Esophagus mucosa (tissue), 1 donor: Measurements from ENCODE around the gene EML6. TPM values are rescaled to one million over a fixed set of nuclear protein-coding genes. Genes with fewer than 3 reads are reported as not detected.
A peak's percentile ranks its signal among the peaks of the same experiment; 100 is the strongest.
"Not testable (repeated sequence)": the region's sequence is repeated elsewhere in the genome, so short reads cannot be mapped to it uniquely, and the experiment has no call there.

Source experiments
- ATAC-seq: fragments of 200-7000 bp; cut with Tn5 transposase; one replicate; pipeline ENCODE4 v1.9.1; 2020
- total RNA-seq: library from RNA; stranded (reverse); gene quantifications from one replicate; pipeline ENCODE4 v1.2.4, GENCODE V29; 2023
- donor health status: DM: yes; HTN: yes; CAD: no.

Gene EML6
- 5.2 TPM for total RNA-seq

DNA sequence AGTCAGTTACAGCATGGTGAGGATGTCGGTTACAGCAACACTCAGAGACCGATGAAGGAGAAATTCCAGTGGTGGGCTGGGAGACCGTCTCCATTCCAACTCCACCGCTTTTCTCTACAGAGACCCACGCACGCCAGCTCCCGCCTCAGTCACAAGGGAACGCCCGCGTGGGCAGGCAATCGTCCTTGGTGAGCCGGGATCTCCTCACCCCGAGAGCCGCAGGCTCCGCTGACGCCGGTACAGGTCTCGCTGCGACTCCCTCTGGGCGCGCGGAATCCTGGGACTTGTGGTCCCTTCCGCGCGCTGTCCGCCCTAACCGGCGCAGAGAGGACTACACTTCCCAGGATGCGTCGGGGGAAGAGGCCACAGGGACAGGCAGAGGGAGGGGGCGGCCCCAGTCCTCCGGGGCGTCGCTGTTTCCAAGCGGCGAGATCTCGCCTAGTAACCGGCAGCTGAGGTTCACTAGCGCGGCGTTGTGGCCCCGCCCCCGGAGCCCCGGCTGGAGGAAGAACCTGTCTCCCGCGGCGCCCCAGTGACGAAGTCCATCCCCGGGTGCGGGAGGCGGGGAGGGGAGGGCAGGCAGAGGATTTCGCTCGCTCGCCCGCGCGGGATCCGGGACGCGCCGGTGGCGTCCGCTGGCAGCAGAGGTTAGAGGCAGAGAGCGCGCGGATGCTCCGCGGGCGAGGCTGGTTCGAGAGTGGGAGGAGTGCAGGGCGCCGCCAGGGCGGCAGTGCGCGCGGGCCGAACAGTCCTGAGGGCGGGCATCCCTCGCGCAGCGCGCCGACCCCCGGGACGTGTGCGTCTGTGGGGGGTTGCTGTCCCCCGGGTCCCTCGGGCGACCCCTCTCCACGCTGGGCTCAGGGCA, at the start of gene EML6:
TSS of gene EML6 (plus strand) at position 532 of the 865 bp plus-strand sequence. CDS start 1,400 bp downstream, outside the sequence.
- peak; percentile 100 for ATAC-seq

DNA sequence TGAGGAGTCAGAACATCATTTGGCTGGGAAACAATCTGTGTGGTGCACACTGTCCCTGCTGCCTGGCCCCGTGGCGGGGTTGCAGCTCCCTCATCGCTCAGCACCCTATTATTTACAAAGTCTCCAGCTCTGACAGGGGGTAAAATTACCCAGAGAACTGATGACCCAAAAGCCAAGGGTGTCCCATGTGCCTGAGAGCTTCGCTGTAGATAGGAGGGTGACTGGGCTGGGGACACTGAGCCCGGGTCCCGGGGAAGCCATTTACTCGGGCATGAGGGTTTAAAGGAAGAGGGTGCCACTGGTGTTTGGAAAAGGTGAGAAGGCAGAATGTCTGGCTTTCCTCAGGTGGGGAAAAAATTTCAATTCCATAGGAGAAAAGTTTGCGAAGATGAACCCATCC, 48.2 kb upstream of the EML6 start:
- ATAC-seq = no peak

DNA sequence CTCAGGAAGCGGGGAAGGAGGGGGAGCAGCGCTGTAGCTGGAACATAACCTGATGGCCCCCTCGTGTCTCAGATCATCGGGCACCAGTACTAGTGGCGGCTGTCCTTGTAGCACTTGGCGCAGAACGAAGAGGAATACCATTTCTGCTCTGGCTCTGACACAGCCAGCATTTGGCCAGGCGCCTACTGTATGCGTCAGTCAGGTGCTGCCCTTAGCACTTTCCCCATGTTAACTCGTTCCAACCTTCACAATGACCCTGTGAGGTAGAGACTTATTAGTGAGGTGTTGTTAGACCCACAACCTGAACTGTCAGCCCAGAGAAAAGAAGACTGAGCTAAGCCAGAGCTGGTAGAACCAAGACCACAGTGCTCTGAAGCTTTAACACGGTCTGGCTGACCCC, 47.7 kb upstream of the EML6 start:
- peak; percentile 62 for ATAC-seq

DNA sequence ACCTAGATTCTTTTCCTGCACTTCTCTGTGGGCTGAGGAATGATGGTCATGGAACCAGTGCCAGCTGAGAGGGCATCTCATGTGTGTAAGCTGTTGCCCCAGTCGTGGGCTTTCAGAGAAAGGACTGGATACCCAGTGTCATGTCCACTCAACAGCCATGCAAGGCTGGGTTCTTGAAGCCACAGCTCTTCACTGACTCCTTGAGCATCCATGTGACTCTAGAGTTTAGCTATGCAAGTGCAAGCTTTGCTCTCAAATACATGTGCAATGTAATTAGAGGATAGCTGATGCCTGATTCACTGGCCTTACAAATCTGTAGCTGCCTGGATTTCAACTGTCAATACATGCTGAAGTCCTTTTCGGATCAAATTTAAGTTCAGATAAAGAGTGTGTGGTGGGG, 46.8 kb upstream of the EML6 start:
- ATAC-seq = no peak

DNA sequence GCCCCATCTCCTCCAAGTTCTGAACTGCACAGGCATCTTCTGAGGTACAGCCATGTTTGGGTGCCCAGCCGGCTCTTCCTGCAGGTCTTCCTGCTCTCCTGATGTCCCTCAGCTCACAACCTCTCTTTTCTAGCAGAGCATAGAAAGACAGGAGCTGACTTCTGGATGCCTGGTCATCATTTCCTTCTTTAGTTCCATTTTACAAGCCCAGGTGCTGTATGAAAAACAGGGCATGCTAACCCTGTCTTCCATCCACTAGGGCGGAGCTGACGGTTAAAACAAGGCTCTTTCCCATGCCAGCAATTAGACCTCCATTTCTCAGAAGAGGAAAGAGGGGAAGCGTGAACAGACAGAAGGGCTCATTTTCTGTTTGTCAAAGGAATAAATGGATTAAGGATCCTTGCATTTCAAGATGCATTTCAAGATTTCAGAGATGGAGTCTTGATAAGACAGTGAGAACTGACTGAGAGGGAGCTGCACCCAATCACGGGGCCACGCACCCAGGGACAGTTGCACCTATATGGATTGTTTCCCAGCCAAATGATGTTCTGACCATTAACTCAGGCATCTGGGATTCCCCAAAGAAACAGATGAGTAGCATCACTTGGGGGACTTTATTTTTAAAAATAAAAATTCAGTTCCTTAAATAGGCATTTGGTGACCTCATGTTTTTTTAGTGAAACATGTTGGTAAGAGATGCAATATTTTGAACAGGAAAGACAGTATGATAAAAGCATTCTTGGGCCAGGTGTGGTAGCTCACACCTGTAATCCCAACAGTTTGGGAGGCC, 45.8 kb upstream of the EML6 start:
- no peak for ATAC-seq

DNA sequence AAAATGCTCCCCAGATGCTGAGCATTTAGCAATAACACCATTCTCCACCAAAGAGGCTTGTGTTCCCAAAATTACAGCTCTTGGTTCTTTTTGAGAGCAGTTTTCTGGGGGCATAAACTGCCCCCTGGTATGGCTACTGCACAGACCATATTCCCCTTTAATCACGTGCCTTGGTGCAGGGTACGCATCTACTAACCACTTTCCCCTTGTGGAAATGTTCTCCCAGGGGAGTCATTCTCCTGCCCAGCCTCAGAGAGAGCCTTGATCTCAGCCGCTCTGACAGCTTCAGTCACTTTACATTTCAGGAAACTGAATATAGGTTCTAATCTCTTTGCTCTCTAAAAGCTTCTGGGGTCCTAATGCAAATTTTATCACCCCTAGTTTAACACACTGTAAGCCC, 44.7 kb upstream of the EML6 start:
- no peak for ATAC-seq

DNA sequence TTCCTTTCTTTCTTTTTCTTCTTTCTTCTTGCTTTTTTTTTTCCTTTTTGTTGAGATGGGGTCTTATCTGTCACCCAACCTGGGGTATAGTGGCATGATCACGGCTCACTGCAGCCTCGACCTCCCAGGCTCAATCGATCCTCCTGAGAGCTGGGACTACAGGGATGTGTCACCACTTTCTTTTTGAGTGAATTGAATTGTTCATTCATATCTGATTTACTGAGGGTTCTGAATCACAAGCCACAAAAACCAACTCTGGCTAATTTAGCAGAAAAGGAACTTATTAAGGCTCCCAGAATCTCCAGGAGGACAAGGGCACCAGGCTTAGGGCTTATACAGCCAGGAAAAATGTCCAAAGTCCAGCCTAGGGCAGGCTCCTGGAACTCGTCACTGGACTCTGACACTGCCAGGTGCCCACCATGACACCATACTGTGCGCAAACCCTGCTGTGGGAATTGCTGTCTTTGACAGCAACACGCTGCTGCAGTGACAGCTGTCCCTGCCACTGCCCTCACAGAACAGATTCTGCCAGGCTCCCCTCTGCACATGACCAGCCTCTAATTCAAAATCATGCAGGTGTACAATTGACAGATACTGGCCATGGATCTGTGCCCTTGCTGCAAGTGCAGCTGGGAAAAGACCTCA, 42.9 kb upstream of the EML6 start:
- ATAC-seq = no peak

DNA sequence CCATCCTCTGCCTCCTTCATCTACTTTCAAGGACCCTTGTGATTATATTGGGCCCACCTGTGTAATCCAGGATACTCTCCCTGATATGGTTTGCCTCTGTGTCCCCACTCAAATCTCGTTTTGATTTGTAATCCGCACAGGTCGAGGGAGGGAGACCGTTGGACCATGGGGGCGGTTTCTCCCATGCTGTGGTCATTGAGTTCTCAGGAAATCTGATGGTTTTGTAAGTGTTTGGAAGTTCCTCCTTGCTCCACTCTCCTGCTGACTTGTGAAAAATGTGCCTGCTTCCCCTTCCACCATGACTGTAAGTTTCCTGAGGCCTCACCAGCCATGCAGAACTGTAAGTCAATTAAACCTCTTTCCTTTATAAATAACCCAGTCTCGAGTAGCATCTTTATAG, 42.0 kb upstream of the EML6 start:
- ATAC-seq = no peak

DNA sequence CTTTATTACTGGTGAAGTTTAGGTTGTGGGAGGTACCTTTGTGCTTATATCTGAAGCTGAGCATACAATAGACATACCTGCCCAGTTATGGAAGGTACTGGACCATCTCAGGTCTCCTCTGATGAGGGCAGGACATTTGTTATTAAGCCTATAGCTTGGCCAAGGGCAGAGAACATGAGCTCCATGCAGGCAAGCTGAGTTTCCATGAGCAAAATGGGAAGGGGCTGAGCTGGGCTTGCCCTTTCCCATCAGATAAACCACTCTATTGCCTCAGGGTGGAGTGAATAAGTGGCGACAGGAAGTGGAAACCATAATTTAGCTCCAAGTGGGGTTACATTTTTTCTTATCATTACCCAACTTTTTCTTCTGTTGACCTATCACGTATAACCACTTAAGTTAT, 39.9 kb upstream of the EML6 start:
- ATAC-seq = no peak

DNA sequence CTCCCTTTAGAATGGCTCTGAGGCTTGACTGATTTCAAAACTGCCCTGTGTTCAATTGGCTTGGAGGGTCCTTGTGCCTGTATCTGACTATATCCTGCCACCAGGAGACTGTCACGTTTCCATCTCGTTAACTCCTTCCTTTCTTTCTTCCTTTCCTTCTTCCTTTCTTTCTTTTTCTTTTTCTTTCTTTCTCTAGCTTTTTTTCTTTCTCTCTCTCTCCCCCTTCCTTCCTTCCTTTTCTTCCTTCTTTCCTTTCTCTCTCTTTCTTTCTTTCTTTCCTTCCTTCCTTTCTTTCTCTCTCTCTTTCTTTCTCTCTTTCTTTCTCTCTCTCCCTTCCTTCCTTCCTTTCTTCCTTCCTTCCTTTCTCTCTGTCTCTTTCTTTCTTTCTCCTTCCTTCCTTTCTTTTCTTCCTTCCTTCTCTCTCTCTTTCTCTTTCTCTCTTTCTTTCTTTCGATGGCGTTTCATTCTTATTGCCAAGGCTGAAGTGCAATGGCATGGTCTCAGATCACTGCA, 38.1 kb upstream of the EML6 start:
- no peak for ATAC-seq

DNA sequence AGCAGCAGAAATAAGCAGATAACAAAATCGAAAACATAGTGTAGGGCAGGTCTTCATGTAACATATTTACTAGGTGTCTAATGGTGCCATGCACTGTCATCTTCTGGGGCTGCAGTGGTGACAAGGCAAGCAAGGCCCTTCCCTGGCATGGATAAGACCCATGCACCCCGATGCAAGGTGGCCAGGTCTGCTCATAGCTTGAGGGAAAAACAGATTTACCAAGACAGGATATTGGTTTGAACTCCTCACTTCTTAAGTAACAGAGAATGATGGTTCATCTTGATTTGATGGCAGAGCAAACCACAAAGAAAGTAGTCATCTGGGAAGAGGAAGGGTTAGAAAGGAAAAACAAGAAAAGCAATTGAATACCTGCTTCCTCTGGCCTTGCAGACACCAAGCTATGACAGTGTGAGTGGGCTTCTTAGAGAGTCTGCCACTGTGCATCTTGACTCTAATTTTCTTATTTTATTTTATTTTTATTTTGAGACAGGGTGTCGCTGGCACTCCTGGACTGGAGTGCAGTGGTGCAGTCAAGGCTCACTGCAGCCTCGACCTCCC, 35.8 kb upstream of the EML6 start:
- ATAC-seq = no peak

DNA sequence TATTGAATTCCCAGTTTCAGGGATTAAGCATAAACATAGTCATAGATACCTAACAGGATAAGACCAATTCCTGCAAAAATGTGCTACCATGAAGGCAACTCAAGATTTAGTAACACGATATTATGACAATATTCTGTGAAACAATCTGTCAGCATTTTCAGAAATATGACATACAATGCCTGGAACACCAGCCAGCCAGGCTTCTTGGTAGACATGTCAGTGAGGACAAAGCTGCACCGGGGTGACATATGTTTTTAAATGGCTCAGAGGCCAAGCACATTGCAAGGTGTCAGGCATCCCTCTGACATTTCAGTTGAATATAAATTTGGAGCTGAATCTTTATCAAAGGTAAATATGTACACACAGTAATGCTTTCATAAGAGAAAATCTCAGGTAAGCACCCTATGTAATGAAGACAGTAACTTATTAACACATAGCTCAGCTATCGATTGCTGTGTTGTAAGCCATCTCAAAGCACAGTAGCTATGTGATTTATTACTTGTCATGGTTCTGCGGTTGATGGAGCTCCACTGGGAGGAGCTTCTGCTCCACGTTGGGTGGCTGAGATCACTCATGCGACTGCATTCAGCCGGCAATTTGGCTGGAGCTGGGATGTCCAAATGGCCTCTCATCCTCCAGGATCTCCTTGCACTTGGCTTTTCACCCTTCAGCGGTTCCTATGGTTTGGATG, 31.9 kb upstream of the EML6 start:
- ATAC-seq = no peak

DNA sequence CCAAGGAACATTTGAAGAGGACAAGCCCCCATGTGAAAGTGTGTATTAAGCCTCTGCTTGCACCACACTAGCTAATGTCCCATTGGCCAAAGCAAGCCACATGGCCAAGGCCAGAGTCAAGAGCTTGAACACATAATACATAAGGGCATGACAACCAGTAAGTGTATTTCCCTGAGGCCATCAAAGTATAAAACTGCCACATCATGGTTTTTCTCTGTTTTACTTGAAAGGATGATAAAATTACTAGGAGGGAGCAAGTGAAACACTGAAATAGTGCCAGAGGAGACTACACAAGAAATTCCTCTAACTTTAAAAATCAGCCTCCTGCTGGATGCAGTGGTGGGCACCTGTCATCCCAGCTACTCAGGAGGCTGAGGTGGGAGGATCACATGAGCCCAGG, 30.9 kb upstream of the EML6 start:
- ATAC-seq = no peak

DNA sequence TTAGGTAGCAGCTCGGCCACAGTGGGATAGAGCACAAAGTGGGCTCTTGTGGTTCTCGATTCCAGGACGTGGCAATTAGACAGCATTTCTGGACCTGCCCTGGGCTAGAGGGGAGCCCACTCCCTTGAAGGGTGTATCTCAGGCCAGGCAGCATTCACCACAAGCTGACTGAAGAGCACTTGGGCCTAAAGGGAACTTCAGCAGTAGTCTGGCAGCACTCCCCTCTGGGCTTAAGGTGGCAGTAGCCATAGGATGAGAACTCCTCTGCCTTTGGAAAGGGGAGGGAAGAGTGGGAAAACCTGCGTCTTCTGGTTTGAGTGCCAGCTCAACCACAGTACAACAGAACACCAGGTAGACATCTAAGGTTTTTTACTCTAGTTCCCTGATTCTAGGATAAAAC, 28.1 kb upstream of the EML6 start:
- no peak for ATAC-seq

DNA sequence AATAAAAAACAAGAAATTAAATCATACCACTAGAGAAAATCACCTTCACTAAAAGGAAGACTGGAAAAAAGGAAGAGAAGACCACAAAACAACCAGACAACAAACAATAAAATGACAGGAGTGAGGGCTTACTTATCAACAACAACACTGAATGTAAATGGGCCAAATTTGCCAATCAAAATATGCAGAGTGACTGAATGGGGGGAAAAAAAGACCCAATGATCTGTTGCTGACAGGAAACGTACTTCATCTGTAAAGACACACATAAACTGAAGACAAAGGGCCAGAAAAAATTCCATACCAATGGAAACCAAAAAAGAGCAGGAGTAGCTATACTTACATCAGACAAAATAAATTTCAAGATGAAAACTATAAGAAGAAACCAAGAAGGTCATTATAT, 25.5 kb upstream of the EML6 start:
- no peak for ATAC-seq

DNA sequence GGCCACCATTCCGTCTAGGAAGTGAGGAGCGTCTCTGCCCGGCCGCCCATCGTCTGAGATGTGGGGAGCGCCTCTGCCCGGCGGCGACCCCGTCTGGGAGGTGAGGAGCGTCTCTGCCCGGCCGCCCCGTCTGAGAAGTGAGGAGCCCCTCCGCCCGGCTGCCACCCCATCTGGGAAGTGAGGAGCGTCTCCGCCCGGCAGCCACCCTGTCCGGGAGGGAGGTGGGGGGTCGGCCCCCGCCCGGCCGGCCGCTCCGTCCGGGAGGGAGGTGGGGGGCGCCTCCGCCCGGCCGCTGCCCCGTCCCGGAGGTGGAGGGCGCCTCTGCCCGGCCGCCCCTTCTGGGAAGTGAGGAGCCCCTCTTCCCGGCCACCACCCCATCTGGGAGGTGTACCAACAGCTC, 24.5 kb upstream of the EML6 start:
- ATAC-seq = not testable (repeated sequence)

DNA sequence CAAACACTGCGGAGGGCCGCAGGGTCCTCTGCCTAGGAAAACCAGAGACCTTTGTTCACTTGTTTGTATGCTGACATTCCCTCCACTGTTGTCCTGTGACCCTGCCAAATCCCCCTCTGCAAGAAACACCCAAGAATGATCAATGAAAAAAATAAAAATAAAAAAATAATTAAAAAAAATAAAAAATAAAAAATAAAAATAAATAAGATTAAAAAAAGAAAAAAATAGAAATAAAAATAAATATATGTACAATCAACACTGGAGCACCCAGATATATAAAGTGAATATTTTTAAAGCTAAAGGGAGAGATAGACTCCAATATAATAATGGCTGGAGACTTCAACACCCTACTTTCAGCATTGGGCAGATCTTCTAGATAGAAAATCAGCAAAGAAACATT, 23.8 kb upstream of the EML6 start:
- ATAC-seq = no peak

DNA sequence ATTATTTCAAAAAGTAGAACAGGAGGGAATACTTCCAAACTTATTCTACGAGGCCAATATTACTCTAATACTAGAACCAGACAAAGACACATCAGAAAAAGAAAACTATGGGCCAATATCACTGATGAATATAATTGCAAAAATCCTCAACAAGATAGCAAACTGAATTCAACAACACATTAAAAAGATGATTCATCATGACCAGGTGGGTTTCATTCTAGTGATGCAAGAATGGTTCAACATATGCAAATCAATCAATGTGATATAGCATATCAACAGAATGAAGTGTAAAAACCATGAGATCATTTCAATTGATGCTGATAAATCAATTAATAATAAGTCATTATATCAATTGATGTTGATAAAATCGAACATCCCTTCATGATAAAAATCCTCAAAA, 22.4 kb upstream of the EML6 start:
- ATAC-seq = no peak

DNA sequence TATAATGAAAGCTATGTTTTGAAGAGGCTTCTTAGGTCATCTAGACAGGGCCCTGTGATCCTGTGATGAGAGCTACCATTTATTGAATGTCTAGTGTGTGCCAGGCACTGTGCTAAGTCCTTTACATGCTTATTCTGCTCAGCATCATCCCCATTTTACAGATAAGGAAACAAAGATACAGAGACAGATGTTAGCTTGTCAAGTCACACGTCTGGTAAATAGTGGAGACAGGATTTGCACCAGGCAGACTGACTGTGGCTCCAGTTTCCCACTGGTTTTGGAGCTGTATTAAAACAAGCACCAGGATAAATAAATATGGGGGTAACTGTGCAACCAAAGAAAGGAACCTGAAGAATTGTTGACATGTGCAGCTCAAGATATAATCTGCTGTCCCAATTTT, 19.2 kb upstream of the EML6 start:
- ATAC-seq = no peak

DNA sequence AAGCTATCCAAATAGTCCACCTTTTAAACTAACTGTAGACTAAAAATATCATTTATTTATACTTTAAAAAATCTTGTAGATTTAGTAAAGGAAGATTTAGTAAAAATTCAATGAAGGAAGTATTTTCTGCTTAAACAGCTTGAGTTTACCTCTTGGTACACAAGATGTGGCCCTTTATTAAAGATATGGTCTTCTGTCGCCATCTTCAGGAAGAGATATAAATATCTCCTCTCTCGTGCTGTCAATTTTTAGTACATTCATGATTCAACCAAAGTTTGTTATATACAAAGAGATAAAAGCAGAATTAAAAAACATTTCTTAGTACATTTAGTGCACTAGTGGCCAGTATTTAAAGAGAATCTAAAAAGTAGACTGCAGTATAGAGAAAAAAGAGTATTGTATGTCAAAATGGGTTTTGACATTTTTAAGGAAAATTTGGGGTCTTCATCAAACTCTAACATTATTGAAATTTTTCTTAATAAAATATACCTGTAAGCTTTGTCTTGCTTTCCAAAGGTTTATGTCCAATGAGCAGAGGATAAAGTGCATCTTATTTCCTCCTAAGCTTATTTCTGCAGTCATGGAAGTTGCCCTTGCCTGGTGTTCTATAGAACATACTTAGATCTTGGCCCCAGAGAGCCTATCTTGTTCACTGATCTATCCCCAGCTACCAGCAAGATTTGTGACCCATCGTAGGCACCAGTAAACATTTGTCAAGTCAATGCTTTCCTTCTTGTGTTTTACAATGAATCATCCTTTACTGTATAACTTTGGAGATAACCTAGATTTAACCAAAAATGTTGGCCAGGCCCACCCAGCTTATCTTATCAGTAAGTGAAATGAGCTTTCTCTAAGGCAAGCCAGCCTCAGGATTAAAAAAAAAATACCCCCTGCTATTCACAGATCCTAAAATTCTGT, 18.5 kb upstream of the EML6 start:
- peak; percentile 58 for ATAC-seq

DNA sequence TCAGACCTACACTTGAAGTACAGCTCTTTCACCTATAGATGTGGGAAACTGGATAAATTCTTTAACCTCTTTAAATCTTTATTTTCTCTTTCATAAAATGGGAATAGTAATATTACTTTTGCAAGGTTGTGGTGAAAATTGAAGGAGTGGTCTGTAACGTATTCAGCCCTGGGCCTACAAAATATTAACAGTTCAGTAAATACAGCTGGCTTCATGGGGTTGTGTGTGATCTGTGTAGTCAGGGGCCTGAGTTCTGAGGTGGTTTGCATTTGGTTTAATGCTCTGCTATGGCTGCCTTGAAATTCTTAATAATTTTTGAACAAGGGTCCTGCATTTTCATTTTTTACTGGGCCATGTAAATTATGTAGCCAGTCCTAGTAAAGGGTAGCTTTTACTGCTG, 16.8 kb upstream of the EML6 start:
- no peak for ATAC-seq
